ENCODE results near the gene RCSD1. TPM values are rescaled to one million over a fixed set of nuclear protein-coding genes. Genes with fewer than 3 reads are reported as not detected.
A peak's percentile ranks its signal among the peaks of the same experiment; 100 is the strongest.

The RCSD1 gene
- total RNA-seq, 4 donors from 2014 or later: 0.34 to 3.5 (median 2.0) TPM

DNA sequence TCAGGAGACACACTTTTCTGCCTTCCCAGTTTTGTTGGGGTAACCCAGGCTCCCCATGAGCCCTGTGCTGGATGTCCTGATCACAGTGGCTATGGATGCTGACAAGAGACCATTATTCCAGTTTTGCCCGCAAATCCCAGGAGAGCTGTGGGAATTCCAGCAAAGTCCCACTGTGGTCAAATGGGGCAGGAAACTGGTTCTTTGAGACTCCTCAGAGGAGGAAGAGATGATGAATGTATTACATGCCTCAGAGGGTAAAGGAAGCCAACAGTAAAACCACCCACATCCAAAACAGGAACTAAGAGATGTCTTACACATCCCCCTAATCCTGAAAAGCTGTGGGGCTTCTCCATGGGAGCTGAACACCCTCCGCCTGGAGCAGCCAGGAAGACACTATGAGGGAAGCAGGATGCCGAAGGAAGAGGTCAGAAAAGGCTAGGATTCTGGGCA, 78.9 kb downstream of the RCSD1 start:
- Histone ChIP-seq H3K27me3 (no peaks in the 10 kb centered on the region), H3K36me3 (no peaks in the 10 kb centered on the region), H3K4me3 (no peak overlapping the region), H3K27ac (no peak overlapping the region), H3K4me1 (peaks cover 2% of the 10 kb centered on the region), H3K9me3 (no peaks in the 10 kb centered on the region)
- no peak for DNase-seq (ENCODE audit: low spot score in 2 of 2)
- WGBS: 75% methylated on average over 3 of the region's 3 CpGs
- TF ChIP-seq, protein P1, sequence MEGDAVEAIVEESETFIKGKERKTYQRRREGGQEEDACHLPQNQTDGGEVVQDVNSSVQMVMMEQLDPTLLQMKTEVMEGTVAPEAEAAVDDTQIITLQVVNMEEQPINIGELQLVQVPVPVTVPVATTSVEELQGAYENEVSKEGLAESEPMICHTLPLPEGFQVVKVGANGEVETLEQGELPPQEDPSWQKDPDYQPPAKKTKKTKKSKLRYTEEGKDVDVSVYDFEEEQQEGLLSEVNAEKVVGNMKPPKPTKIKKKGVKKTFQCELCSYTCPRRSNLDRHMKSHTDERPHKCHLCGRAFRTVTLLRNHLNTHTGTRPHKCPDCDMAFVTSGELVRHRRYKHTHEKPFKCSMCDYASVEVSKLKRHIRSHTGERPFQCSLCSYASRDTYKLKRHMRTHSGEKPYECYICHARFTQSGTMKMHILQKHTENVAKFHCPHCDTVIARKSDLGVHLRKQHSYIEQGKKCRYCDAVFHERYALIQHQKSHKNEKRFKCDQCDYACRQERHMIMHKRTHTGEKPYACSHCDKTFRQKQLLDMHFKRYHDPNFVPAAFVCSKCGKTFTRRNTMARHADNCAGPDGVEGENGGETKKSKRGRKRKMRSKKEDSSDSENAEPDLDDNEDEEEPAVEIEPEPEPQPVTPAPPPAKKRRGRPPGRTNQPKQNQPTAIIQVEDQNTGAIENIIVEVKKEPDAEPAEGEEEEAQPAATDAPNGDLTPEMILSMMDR (IDR thresholded peaks at IDR 0.05): no peak
- no peak for TF ChIP-seq EP300 (IDR thresholded peaks at IDR 0.05)
- TF ChIP-seq POLR2A (IDR thresholded peaks at IDR 0.05): no peak
- no peak for TF ChIP-seq POLR2AphosphoS5 (IDR thresholded peaks at IDR 0.05)

DNA sequence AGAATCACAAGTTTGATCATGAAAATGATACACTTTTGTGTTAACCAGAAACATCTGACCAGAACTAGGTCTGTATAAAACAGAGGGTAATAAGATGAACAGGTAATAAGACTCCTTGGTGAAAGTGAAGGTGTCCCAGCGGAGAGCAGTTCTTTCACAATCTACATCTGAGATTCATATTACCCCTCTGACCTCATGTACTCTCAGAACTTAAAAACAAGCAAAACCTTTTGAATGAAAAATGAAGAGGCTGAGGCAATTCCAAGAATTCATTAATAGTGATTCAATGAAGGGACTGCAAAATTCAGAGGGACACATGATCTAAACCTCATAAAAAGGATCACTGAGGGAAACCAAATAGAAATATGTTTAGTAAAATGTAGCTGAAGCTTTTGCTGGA, 80.8 kb downstream of the RCSD1 start:
- Histone ChIP-seq H3K27me3 (no peaks in the 10 kb centered on the region), H3K9me3 (no peaks in the 10 kb centered on the region), H3K27ac (no peak overlapping the region), H3K4me3 (no peak overlapping the region), H3K36me3 (no peaks in the 10 kb centered on the region), H3K4me1 (peaks cover 2% of the 10 kb centered on the region)
- DNase-seq (ENCODE audit: low spot score in 2 of 2): no peak
- TF ChIP-seq POLR2A (IDR thresholded peaks at IDR 0.05): no peak
- TF ChIP-seq POLR2AphosphoS5 (IDR thresholded peaks at IDR 0.05): no peak
- TF ChIP-seq, protein P1 (IDR thresholded peaks at IDR 0.05): no peak
- TF ChIP-seq EP300 (IDR thresholded peaks at IDR 0.05): no peak
- 80% methylated on average over 1 of the region's 1 CpG for WGBS

DNA sequence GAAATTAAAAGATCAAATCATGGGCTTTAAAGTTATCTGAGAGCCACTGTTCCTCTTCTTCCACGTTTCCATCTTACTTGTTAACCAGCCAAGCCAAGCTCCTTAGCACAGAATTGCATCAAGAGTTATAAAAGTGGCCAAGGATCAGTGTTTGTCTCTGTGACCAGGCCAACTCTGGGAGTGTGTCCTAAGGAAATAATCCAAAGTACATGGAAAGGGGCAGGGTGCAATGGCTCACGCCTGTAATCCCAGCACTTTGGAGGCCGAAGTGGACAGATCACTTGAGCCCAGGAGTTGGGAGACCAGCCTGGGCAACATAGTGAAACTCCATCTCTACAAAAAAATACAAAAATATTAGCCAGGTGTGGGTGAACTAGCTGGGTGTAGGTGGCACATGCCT, 81.8 kb downstream of the RCSD1 start:
- no peaks in the 10 kb centered on the region for H3K27me3 ChIP-seq
- WGBS: 73% methylated on average over 3 of the region's 3 CpGs
- no peak overlapping the region for H3K4me3 ChIP-seq
- no peak for DNase-seq (ENCODE audit: low spot score in 2 of 2)
- H3K9me3 ChIP-seq: no peaks in the 10 kb centered on the region
- no peaks in the 10 kb centered on the region for H3K36me3 ChIP-seq
- peaks cover 2% of the 10 kb centered on the region for H3K4me1 ChIP-seq
- no peak overlapping the region for H3K27ac ChIP-seq
- TF ChIP-seq, protein P1 (IDR thresholded peaks at IDR 0.05): no peak
- no peak for TF ChIP-seq EP300 (IDR thresholded peaks at IDR 0.05)
- TF ChIP-seq POLR2AphosphoS5 (IDR thresholded peaks at IDR 0.05): no peak
- no peak for TF ChIP-seq POLR2A (IDR thresholded peaks at IDR 0.05)

DNA sequence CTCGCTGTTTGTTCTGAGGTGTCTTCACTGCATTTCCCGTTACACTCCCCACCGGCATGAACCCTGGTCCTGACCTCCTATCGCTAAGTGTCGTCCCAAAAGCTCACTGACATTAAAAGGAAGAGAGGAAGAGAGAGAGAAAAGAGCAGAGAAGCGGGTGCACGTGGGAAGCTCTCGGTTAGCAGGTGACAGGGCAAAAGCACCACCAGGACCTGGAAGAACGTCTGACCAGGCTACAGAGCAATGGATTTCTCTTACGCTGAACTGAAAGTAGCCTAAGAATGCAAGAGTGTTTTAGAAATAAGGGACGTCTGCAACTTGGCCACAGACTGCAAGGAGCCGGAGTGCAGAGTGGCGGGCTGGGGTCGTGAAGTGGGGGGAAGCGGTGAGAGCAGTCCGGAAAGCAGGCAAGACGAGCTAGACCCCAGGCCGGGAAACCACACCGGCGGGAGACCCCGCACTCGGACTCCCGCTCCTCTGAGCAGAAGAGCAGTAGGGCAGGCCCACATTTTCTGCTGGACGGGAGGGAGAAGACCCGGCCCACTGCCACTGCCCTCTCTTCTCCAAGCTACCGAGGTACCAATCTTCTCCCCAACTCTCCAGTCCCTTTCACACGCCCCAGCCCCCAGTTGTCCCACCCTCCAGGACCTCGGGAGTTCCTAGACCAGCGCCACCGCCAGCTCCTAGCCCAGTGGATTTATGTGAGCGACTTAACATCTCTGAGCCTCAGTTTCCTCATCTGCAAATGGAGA, 83.5 kb downstream of the RCSD1 start:
- H3K27ac ChIP-seq: peak overlapping the region; percentile 86
- 45% methylated on average over 31 of the region's 31 CpGs for WGBS
- H3K27me3 ChIP-seq: no peaks in the 10 kb centered on the region
- DNase-seq (ENCODE audit: low spot score in 2 of 2): no peak
- H3K4me1 ChIP-seq: peaks cover 2% of the 10 kb centered on the region
- no peaks in the 10 kb centered on the region for H3K36me3 ChIP-seq
- H3K4me3 ChIP-seq: peak overlapping the region; percentile 60
- no peak for TF ChIP-seq POLR2A (IDR thresholded peaks at IDR 0.05)
- TF ChIP-seq, protein P1 (IDR thresholded peaks at IDR 0.05): no peak
- no peak for TF ChIP-seq POLR2AphosphoS5 (IDR thresholded peaks at IDR 0.05)
- no peak for TF ChIP-seq EP300 (IDR thresholded peaks at IDR 0.05)
- no peaks in the 10 kb centered on the region for H3K9me3 ChIP-seq

DNA sequence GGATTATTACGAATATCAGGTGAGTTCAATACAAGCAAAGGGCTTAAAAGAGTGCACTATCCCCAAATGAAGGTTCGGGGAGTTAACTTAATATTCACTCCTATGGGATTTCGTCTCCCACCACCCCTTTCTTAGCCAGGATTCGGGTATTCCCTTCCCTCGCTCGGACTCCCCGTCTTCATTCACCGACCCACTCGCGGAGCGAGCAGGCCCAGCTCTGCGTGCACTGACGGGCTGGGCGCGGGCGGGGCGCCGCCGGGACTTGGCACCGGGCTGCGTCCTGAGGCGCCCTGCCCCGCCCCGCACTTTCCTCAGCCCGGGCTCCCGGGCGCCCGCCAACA, 84.0 kb downstream of the RCSD1 start:
- TF ChIP-seq POLR2AphosphoS5 (IDR thresholded peaks at IDR 0.05): no peak
- TF ChIP-seq POLR2A (IDR thresholded peaks at IDR 0.05): no peak
- TF ChIP-seq, protein P1 (IDR thresholded peaks at IDR 0.05): no peak
- no peak for TF ChIP-seq EP300 (IDR thresholded peaks at IDR 0.05)
- H3K4me3 ChIP-seq: peak overlapping the region; percentile 60
- H3K36me3 ChIP-seq: no peaks in the 10 kb centered on the region
- H3K27me3 ChIP-seq: no peaks in the 10 kb centered on the region
- H3K4me1 ChIP-seq: peaks cover 2% of the 10 kb centered on the region
- 2% methylated on average over 8 of the region's 28 CpGs for WGBS
- H3K27ac ChIP-seq: peak overlapping the region; percentile 86
- H3K9me3 ChIP-seq: no peaks in the 10 kb centered on the region
- DNase-seq (ENCODE audit: low spot score in 2 of 2): peak in 1 of 2 donors; percentile 91
